Astrocyte (in vitro differentiated cells and primary cell): ENCODE results near the gene CAPNS1.

ENCODE experiments used
- EZH2 ChIP-seq: IDR thresholded peaks from 2 replicates; pipeline ENCODE4 v1.6.1; 2012; ENCODE audit warnings: mild to moderate bottlenecking, low read length, inconsistent platforms; ENCODE audit not compliant: insufficient read depth
- TF ChIP-seq, protein P1 (sequence below): IDR thresholded peaks from 2 replicates; pipeline ENCODE4 v1.5.1; 2011; ENCODE audit warnings: low read depth, mild to moderate bottlenecking, inconsistent platforms, low read length, moderate library complexity; ENCODE audit not compliant: insufficient read depth

- TF ChIP-seq, protein P1, sequence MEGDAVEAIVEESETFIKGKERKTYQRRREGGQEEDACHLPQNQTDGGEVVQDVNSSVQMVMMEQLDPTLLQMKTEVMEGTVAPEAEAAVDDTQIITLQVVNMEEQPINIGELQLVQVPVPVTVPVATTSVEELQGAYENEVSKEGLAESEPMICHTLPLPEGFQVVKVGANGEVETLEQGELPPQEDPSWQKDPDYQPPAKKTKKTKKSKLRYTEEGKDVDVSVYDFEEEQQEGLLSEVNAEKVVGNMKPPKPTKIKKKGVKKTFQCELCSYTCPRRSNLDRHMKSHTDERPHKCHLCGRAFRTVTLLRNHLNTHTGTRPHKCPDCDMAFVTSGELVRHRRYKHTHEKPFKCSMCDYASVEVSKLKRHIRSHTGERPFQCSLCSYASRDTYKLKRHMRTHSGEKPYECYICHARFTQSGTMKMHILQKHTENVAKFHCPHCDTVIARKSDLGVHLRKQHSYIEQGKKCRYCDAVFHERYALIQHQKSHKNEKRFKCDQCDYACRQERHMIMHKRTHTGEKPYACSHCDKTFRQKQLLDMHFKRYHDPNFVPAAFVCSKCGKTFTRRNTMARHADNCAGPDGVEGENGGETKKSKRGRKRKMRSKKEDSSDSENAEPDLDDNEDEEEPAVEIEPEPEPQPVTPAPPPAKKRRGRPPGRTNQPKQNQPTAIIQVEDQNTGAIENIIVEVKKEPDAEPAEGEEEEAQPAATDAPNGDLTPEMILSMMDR: no peak
- TF ChIP-seq EZH2: no peak
These were observed 48.8 kb upstream of the CAPNS1 start for GRCh38 chr19:36090910-36091695.
